ENCODE results near the gene RCN2.
A peak's percentile ranks its signal among the peaks of the same experiment; 100 is the strongest.
"Not testable (repeated sequence)": the region's sequence is repeated elsewhere in the genome, so short reads cannot be mapped to it uniquely, and the experiment has no call there.

Gene RCN2

DNA sequence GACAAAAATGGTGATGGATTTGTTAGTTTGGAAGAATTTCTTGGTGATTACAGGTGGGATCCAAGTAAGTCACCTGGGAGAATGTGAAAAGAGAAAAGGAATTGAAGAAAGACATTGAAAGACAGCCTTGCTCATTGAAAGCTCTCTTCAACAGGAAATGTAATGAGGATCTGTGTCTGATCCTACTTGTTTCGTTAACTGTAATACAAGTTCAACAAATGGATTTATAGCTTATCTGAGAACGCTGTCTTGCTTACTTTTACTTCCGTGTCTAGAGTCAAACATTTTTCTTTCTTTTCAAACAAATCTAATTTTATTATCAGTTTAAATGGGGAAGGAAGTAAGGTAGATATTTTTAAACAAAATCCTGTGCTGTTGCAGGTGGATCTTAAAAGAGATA is 15.9 kb downstream of the RCN2 start:
- no peaks in the 10 kb centered on the region for H3K9me3 Mint-ChIP-seq
- H3K36me3 Mint-ChIP-seq (ENCODE audit: low read depth), result peaks cover 45% of the 10 kb centered on the region
- H3K27me3 Mint-ChIP-seq, result no peaks in the 10 kb centered on the region
- H3K27ac Mint-ChIP-seq, result no peak overlapping the region
- DNase-seq, result no peak
- no peak overlapping the region for H3K4me3 Mint-ChIP-seq
- peaks cover 6% of the 10 kb centered on the region for H3K4me1 Mint-ChIP-seq
- no peak for ATAC-seq

DNA sequence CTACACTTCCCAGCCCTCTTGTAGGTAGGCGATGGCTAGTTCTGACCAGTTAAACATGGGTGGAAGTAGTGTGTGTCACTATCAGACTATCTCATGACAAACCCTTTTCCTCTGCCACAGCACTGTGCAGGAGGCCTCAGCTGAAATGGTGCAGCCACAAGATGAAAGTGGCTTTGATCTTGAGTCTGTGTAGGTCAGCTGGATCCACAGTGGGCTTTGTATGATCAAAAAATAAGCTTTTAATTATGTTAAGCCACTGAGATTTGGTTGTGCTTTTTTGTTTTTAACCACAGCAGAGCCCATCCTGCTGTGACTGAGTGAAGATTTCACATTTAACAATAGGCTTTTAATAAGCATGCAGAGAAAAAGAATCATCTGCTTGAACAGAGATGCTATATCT is 19.7 kb downstream of the RCN2 start:
- no peak overlapping the region for H3K27ac Mint-ChIP-seq

DNA sequence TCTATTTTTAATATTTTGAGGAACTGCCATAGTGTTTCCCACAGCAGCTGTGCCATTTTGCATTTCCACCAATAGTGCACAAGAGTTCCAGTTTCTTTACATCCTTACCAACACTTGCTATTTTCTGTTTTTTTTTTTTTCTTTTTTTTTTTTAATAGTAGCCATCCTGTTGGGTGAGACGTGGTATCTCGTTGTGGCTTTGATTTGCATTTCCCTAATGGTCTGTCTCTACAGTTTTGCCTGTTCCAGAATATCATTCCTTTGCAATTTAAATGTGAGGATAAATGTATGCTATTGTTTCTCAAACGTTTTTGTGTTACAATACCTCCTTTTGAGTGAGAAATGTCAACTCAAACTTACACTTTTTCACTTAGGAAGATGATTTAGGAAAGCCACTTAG is 22.4 kb downstream of the RCN2 start:
- no peak overlapping the region for H3K27ac Mint-ChIP-seq
- H3K4me1 Mint-ChIP-seq, result peaks cover 6% of the 10 kb centered on the region
- H3K9me3 Mint-ChIP-seq, result no peaks in the 10 kb centered on the region
- no peaks in the 10 kb centered on the region for H3K27me3 Mint-ChIP-seq
- DNase-seq, result no peak
- no peak for ATAC-seq
- no peak overlapping the region for H3K4me3 Mint-ChIP-seq
- peaks cover 6% of the 10 kb centered on the region for H3K36me3 Mint-ChIP-seq (ENCODE audit: low read depth)

More for the DNA sequence above, 19.7 kb downstream of the RCN2 start:
- H3K4me3 Mint-ChIP-seq, result no peak overlapping the region
- H3K9me3 Mint-ChIP-seq, result no peaks in the 10 kb centered on the region
- DNase-seq (no peak), ATAC-seq (no peak)
- no peaks in the 10 kb centered on the region for H3K27me3 Mint-ChIP-seq
- H3K4me1 Mint-ChIP-seq, result peaks cover 6% of the 10 kb centered on the region
- peaks cover 20% of the 10 kb centered on the region for H3K36me3 Mint-ChIP-seq (ENCODE audit: low read depth)

DNA sequence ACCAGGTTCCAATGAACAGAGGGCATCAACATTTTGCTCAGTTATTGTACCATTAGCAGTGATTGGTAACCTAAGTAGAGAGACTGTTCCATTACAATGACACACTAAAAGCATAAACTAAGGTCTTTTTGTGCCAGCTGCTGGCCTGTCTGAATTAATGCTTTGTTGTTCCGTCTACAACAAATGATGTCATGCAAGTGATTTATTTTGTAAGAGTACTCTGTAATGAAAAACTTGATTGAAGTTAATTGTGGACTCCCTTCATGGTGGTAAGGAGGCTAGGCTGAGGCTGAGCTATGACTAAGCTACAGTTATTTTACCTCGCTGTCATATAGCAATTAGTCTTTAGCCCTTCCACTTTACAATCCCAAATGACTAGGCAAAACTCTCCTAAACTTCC is 23.2 kb downstream of the RCN2 start:
- ATAC-seq (no peak), DNase-seq (no peak)
- peaks cover 6% of the 10 kb centered on the region for H3K36me3 Mint-ChIP-seq (ENCODE audit: low read depth)
- peaks cover 6% of the 10 kb centered on the region for H3K4me1 Mint-ChIP-seq
- H3K4me3 Mint-ChIP-seq, result no peak overlapping the region
- no peak overlapping the region for H3K27ac Mint-ChIP-seq
- no peaks in the 10 kb centered on the region for H3K27me3 Mint-ChIP-seq
- H3K9me3 Mint-ChIP-seq, result no peaks in the 10 kb centered on the region

DNA sequence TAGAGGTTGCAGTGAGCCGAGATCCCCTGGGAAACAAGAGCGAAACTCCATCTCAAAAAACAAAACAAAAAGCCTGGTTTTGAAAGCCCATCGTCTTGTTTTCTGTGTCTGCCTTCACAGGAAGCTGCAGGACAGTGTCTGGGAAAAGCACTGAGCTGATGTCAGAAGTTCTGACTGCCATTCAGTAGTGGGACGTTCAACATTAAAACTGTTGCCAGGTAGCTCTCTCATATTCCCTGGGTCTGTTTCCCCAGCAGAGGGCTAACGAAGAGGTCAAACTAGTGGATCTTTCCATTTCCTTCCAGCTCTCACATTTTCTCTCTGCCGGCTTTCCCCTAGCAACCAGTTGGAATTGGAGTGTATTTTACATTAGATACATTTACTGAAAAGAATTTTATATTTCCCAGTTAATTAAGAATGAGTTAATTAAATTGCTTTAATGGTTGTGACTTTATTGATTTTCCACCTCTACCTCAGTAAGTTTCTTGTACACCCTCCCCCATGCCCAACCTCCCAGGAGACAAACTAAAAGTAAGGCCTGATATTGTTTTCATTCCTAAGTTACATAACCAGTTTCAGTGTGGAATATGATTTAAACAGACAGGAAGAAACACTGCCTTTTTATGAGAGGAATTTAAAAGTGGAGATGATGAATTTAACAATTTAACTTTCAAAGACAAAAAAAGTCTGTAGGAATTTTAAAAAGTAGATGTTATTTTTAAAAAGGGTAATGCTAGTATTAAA is 29.9 kb downstream of the RCN2 start:
- DNase-seq, result no peak
- H3K27ac Mint-ChIP-seq, result no peak overlapping the region
- H3K36me3 Mint-ChIP-seq (ENCODE audit: low read depth), result no peaks in the 10 kb centered on the region
- no peaks in the 10 kb centered on the region for H3K9me3 Mint-ChIP-seq
- no peaks in the 10 kb centered on the region for H3K4me1 Mint-ChIP-seq
- peaks cover 2% of the 10 kb centered on the region for H3K27me3 Mint-ChIP-seq
- ATAC-seq, result no peak
- no peak overlapping the region for H3K4me3 Mint-ChIP-seq

DNA sequence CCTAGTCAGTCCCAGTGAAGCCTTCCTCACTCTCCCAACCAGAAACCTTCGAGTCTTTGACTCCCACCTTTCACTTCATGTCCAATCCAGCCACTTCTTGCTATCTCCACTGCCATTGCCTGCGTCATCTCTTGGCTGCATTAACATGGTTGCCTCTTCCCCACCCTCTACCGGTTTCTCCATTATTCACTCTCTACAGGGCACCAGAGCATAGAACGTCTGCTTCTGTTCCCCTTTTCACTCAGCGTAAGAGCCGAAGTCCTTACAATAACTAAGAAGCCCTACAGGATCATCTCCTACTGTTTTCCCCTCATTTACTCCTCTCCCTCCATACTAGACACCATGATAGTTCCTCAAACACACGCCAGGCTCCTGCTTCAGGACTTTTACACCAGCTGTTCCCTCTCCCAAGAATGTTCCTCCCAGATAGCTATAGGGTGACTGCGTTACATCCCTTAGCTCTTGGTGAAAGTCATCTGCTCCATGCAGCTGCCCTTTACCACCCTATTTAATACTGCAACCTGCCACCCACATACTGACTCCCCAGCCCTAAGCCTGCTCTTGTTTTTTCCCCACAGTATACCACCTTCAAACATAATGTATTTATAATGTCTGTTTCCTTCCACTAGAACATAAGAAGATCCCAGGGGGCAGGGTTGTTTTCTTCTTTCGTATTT is 30.9 kb downstream of the RCN2 start:
- no peaks in the 10 kb centered on the region for H3K36me3 Mint-ChIP-seq (ENCODE audit: low read depth)
- no peaks in the 10 kb centered on the region for H3K4me1 Mint-ChIP-seq
- H3K9me3 Mint-ChIP-seq, result no peaks in the 10 kb centered on the region
- peaks cover 2% of the 10 kb centered on the region for H3K27me3 Mint-ChIP-seq
- DNase-seq (no peak), ATAC-seq (no peak)
- no peak overlapping the region for H3K4me3 Mint-ChIP-seq
- no peak overlapping the region for H3K27ac Mint-ChIP-seq

DNA sequence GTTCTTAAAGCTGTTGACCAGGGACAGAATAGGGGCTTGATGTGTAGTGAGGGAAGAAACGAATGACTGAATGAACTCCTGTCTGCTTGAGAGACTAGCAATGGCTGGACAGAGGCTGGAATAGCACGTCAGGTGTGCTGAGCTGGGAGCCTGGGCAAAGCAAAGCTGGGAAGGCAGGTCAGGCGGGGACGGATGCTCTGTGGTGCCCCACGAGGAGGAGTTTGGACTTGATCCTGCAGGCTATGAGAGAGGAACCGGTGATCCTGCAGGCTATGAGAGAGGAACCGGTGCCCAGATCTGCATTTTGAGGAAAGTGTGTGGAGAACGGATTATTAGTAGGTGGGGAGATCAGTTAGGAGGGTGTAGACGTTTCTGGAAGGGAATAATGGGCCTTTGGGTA is 32.0 kb downstream of the RCN2 start:
- ATAC-seq, result no peak
- peaks cover 2% of the 10 kb centered on the region for H3K27me3 Mint-ChIP-seq
- no peak overlapping the region for H3K27ac Mint-ChIP-seq
- H3K36me3 Mint-ChIP-seq (ENCODE audit: low read depth), result no peaks in the 10 kb centered on the region
- no peaks in the 10 kb centered on the region for H3K9me3 Mint-ChIP-seq
- H3K4me3 Mint-ChIP-seq, result no peak overlapping the region
- DNase-seq, result no peak
- no peaks in the 10 kb centered on the region for H3K4me1 Mint-ChIP-seq

DNA sequence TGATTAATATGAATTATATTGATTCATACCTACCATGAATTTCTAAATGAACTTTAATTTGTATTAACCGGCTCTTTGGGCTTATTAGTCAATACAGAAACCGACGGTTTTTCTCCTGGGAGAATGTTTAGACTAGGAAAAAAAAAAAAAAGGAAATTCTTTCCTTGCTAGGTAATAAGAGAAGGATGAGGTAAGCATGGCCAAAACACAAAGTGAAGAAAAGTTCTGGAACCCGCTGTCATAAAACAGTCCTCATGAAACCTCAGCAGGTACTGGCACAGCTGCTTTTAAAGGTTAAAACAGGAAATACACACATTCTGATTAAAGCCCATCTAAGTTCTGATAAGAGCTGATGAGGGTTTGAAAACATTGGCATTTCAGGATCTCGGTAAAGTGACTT is 32.6 kb downstream of the RCN2 start:
- Mint-ChIP-seq H3K27ac (no peak overlapping the region), H3K27me3 (peaks cover 2% of the 10 kb centered on the region), H3K36me3 (ENCODE audit: low read depth) (no peaks in the 10 kb centered on the region), H3K4me3 (no peak overlapping the region), H3K9me3 (no peaks in the 10 kb centered on the region), H3K4me1 (no peaks in the 10 kb centered on the region)
- DNase-seq (no peak), ATAC-seq (no peak)

DNA sequence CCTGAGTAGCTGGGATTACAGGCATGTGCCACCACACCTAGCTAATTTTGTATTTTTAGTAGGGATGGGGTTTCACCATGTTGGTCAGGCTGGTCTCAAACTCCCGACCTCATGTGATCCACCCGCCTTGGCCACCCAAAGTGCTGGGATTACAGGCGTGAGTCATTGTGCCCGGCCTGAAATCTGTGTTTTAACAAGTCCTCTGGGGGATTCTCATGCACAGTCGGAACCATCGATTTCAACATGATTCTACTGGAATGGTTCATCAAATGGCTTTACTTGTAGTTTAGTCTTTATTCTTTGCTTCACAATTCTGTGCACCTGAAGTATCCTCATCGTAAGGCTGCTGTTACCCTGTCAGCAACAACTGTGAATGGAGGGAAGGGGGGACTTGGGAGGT is 34.5 kb downstream of the RCN2 start:
- H3K4me3 Mint-ChIP-seq; DNase-seq; ATAC-seq; H3K27ac Mint-ChIP-seq; H3K36me3 Mint-ChIP-seq (ENCODE audit: low read depth); H3K27me3 Mint-ChIP-seq; H3K4me1 Mint-ChIP-seq; H3K9me3 Mint-ChIP-seq: not testable (repeated sequence)

DNA sequence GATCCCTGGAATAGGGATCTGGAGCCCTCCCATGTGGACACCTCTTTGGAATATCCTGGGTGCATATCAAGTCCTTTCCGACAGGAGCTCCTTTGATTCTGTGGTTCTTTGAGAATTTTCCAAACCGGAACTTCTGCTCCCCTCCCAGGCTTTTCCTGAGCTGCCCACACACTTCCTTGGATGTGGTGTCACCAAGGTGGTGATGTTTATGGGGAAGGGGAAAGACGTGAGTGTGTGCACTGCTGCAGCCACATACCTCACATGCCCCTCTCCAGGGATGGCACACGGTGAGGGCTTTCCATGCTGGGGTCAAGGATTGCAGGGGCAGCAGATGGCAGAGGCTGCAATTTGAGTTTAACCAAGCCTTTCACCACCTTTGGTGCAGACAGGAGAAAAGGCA is 35.5 kb downstream of the RCN2 start:
- DNase-seq, result no peak
- Mint-ChIP-seq H3K4me1 (no peaks in the 10 kb centered on the region), H3K27ac (no peak overlapping the region), H3K9me3 (no peaks in the 10 kb centered on the region), H3K36me3 (ENCODE audit: low read depth) (no peaks in the 10 kb centered on the region), H3K27me3 (peaks cover 2% of the 10 kb centered on the region), H3K4me3 (no peak overlapping the region)
- ATAC-seq, result no peak

DNA sequence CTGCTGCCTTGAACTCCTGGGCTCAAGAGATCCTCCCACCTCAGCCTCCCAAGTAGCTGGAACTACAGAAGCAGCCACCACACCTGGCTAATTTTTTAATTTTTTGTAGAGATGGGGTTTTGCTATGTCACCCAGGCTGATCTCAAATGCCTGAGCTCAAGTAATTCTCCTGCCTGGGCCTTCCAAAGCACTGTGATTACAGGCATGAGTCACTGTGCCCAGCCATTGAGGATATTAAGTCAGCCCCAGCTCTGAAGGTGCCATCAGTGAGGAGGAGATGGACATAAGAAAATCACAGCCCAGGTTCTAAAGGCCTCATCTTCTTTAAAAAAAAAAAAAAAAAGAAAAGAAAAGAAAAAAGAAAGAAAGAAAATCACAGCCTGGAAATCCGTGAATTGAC is 36.8 kb downstream of the RCN2 start:
- no peak overlapping the region for H3K27ac Mint-ChIP-seq
- no peak overlapping the region for H3K4me3 Mint-ChIP-seq
- no peaks in the 10 kb centered on the region for H3K9me3 Mint-ChIP-seq
- ATAC-seq (no peak), DNase-seq (no peak)
- no peaks in the 10 kb centered on the region for H3K4me1 Mint-ChIP-seq
- peaks cover 2% of the 10 kb centered on the region for H3K27me3 Mint-ChIP-seq
- no peaks in the 10 kb centered on the region for H3K36me3 Mint-ChIP-seq (ENCODE audit: low read depth)

DNA sequence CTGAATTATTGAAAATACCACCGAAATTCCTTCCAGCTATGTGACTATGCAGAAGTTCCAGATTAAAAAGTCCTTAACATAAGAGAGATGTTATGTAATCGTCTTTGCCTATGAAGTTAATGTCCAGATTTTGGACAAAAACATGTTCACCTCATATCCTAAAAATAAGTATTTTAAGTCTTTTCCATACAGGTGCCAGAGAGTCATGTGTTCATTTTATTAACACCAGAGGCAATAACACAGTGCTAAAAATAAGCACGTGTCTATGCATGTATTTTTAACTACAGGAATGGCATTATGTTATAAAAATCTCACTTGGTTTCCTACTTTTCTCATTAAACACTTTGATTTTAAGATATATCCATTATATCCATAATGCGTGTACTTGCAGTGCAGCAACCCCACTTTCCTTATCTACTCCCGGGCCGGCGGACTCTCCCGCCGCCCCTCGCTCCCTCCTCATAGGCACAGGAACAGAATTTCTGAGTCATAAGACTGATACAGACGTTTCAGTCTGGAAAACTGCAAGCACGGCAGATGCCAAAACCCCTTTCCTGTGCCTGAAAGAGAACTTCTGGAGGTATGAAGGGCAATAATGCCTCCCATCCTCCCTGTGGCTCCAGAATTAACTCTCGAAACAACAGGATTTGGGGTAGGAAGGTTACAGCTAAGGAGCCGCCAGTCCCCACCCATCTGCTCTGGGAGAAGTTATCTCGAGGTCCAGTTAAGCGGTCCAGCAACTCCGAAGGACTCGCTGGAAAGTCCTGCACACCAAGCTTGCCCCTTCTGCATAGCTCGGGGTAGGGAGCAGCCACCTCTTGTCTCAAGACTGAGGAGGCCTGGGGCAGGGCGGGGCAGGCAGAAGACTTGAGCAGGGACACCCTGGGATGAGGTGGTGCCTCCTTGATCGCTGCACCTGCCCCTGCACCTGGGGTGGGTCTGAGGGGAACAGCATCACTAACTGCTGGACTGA is 41.1 kb downstream of the RCN2 start:
- Mint-ChIP-seq H3K36me3 (ENCODE audit: low read depth) (no peaks in the 10 kb centered on the region), H3K27ac (no peak overlapping the region), H3K9me3 (no peaks in the 10 kb centered on the region), H3K4me3 (no peak overlapping the region), H3K27me3 (no peaks in the 10 kb centered on the region), H3K4me1 (peaks cover 20% of the 10 kb centered on the region)
- no peak for ATAC-seq
- no peak for DNase-seq

DNA sequence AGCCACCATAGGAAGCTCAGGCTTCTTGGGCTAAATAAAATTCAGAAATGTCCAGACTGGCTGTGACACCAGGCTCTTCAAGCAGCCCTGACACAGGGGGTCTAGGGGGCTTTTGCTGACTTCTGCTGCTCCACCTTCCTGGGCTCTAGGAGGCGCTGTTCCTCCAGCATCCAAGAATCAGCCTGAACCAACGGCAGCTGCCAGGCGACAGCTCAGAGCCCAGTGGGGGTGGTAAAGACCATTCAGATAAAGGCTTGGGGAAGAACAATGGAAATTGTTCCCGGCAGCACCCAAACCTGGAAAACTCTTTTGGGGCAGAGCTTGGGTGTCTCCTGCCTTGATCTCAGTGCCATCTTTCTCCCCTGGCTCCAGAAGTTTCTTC is 41.8 kb downstream of the RCN2 start:
- H3K27ac Mint-ChIP-seq, result peak overlapping the region; percentile 69
- H3K4me1 Mint-ChIP-seq, result peaks cover 25% of the 10 kb centered on the region
- peaks cover 2% of the 10 kb centered on the region for H3K9me3 Mint-ChIP-seq
- no peak overlapping the region for H3K4me3 Mint-ChIP-seq
- ATAC-seq, result peak; percentile 79
- DNase-seq, result peak; percentile 79
- no peaks in the 10 kb centered on the region for H3K27me3 Mint-ChIP-seq
- H3K36me3 Mint-ChIP-seq (ENCODE audit: low read depth), result no peaks in the 10 kb centered on the region

DNA sequence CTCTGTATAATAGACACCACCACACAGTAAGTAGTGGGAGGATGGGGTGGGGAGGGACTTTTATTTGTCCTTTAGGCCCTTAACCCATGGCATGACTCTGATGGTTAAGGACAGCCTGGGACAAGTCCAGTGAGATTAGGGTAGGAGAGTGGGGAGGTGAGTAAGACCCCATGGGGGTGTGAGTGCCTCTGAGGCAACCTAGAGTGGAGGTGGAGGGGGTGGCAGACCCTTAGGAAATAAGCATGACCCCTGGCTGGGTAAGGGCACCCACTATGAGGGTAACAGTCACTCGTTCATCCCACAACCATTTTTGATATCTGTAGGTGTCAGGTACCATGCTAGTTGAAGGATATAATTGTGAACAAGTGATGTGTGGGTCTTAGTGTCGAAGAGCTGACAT is 42.4 kb downstream of the RCN2 start:
- no peak for ATAC-seq
- DNase-seq, result no peak
- H3K36me3 Mint-ChIP-seq (ENCODE audit: low read depth), result no peaks in the 10 kb centered on the region
- no peak overlapping the region for H3K4me3 Mint-ChIP-seq
- peaks cover 4% of the 10 kb centered on the region for H3K9me3 Mint-ChIP-seq
- H3K27ac Mint-ChIP-seq, result peak overlapping the region; percentile 69
- H3K27me3 Mint-ChIP-seq, result no peaks in the 10 kb centered on the region
- H3K4me1 Mint-ChIP-seq, result peaks cover 25% of the 10 kb centered on the region
